Measurements from ENCODE around the gene C22orf31.

GRCh38 chr22:29061773-29062172 is at the start of gene C22orf31:
- TF ChIP-seq, protein P1, sequence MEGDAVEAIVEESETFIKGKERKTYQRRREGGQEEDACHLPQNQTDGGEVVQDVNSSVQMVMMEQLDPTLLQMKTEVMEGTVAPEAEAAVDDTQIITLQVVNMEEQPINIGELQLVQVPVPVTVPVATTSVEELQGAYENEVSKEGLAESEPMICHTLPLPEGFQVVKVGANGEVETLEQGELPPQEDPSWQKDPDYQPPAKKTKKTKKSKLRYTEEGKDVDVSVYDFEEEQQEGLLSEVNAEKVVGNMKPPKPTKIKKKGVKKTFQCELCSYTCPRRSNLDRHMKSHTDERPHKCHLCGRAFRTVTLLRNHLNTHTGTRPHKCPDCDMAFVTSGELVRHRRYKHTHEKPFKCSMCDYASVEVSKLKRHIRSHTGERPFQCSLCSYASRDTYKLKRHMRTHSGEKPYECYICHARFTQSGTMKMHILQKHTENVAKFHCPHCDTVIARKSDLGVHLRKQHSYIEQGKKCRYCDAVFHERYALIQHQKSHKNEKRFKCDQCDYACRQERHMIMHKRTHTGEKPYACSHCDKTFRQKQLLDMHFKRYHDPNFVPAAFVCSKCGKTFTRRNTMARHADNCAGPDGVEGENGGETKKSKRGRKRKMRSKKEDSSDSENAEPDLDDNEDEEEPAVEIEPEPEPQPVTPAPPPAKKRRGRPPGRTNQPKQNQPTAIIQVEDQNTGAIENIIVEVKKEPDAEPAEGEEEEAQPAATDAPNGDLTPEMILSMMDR (IDR thresholded peaks at IDR 0.05): no peak
- no peak for TF ChIP-seq ZFX (IDR thresholded peaks at IDR 0.05; ENCODE audit: borderline replicate concordance)
